ENCODE measurements around the gene MYOD1. TPM values are rescaled to one million over a fixed set of nuclear protein-coding genes. Genes with fewer than 3 reads are reported as not detected.

Gene MYOD1
- total RNA-seq, 2 experiments from 2014 or later: not detected

DNA sequence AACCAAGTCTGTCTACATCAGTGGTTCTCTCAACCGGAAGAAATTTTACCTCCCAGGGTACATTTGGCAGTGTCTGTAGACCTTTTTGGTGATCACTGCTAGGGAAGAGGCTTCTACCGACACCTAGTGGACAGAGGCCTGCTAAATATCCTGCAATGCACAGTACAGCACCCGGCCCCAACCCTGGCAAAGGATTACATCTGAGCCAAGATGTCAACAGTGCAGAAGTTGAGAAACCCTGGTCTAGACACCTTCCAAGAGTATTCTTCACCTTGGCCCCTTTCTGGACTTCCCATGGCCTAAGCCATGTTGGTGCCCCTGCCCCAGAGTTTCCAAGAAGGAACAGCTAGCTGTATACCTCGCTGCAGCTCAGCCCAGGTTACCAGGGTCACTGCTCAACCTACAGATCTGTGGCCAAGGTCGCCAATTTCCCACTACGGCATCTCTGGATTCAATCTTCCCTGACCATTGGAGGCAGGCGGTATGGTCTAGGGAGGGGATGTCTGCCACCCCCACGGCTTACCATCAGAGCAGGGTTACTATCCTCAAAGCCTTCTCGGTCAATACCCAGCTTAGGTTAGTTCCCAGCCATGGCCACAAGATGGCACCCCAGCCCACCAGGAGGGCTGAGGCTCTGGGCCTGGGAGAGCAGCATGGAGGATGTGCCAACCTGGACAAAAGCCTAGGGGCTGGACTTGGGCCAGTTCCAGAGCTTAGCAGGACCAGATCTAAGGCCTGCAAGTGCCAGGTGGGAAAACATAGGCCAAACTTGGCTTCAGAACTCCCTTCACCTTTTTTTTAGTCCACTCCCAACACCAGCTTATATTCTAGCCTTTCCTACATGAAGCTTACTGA lies 11.5 kb downstream of the MYOD1 start:
- POLR2A ChIA-PET: interaction anchor here (0.9 kb wide), 1 partner anchor 248 kb away, joined by 3 read pairs; no protein-coding TSS in a partner anchor

DNA sequence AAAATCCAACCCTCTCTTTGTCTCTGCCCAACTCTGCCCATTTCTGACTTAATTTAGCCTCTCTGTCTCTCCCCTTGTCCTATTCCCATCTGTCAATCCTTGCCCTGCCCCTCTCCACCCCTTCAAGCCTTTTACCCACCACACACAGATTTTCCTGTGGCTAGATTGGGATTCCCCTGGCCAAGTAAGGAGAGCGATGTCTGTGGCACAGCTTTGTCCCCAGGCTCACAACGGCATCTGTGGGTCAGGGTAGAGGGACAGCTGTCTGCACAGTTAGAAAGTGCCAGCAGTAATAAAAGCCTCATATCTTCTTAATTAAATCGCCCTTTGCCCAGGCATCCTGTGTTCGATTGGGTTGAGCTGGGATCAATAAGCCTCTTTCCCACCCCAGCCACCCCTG lies 13.9 kb downstream of the MYOD1 start:
- ChIA-PET POLR2A (no interaction called here), CTCF (interaction anchor here (2.0 kb wide), 1 partner anchor 245 kb away, joined by 8 read pairs; no protein-coding TSS in a partner anchor)

More for the DNA sequence above, 11.5 kb downstream of the MYOD1 start:
- CTCF ChIA-PET: interaction anchor here (0.7 to 2.3 kb wide), 16 partner anchors 9 to 385 kb away, joined by 3 to 22 read pairs (median 4); no protein-coding TSS in a partner anchor

DNA sequence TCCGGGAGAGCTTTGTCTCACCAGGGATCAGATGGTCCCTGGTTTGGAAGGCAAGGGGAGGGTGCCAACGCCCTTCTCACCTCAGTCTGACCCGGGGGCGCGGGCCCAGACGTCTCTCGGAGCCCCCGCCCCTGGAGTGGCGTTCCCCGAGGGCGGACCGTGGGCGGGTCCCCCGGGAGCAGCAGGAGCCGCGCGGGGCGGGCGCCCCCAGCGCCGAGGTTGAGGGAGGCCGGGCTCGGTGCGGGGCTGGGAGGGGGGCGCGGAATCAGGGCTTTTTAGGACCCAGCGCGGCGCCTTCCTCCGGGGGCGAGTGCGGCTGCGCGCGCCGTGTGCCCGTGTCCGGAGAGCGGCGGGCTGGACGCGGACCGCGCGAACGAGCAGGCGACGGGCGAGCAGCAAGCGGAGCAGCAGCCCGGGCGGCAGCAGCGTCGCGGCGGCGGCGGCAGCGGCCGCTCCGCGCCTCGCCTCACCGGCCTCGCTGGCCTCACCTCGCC lies 15.1 kb downstream of the MYOD1 start, which contains the start of gene KCNC1:
TSS of gene KCNC1 (plus strand) at position 364 of the 494 bp plus-strand sequence. CDS start 1,222 bp downstream, outside the sequence.
- POLR2A ChIA-PET: interaction anchor here (1.3 kb wide), 1 partner anchor 13 kb away, joined by 4 read pairs; no protein-coding TSS in a partner anchor

DNA sequence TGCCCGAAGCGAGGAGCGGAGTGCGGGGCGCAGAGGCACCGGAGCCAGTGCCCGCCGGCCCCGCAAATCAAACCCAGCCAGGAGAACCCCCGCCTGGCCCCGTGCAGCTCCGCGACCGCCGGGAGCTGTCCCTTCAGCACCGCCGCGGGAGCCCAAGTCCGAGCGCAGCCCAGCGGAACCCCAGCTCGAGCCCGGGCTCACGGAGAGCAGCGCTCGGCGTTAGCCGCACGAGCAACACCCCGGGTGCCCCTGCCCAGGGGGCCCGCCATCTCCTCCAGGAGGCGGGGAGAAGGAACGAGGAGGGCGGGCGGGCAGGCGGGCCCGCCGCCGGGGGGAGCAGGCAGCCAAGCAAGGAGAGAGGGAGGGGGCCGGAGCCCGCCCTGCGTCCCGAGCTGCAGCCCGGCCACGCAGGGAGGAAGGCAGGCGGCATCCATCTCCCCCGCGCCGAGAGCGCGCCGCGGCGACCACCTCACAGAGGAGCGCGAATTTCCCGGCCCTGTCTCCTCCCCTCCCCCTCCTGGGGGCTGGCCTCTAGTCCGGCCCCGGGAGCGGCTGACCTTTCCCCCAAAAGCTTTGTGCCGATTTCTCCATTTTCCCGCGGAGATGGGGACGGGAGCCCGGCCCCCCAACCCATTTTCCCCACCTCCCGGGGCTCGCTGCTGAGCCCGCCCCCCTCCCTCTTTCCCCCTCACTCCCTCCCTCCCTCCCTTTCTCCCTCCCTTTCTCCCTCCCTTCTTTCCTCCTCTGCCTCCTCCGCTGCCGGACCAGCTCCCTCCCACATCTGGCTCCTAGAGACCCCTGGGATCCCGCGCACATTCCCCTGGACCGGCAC lies 15.8 kb downstream of the MYOD1 start:
- POLR2A ChIA-PET: interaction anchor here (1.3 kb wide), 1 partner anchor 13 kb away, joined by 4 read pairs; no protein-coding TSS in a partner anchor
- CTCF ChIA-PET: interaction anchor here (1.1 kb wide), 1 partner anchor 14 kb away, joined by 3 read pairs; no protein-coding TSS in a partner anchor

More for the DNA sequence above, 15.1 kb downstream of the MYOD1 start, which contains the start of gene KCNC1:
- CTCF ChIA-PET: interaction anchor here (2.0 kb wide), 1 partner anchor 244 kb away, joined by 8 read pairs; no protein-coding TSS in a partner anchor

DNA sequence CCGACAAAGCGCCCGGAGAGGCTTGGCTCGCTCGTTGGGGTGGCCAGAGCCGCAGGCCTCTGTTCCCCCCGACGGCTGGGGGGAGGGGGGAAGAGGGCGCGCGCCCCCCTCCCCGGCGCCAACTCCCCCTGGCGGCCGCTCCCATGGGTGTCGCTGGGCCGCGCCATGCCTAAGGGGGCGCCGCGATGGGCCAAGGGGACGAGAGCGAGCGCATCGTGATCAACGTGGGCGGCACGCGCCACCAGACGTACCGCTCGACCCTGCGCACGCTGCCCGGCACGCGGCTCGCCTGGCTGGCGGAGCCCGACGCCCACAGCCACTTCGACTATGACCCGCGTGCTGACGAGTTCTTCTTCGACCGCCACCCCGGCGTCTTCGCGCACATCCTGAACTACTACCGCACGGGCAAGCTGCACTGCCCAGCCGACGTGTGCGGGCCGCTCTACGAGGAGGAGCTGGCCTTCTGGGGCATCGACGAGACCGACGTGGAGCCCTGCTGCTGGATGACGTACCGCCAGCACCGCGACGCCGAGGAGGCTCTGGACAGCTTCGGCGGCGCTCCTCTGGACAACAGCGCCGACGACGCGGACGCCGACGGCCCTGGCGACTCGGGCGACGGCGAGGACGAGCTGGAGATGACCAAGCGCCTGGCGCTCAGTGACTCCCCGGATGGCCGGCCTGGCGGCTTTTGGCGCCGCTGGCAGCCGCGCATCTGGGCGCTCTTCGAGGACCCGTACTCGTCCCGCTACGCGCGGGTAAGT lies 16.6 kb downstream of the MYOD1 start:
- POLR2A ChIA-PET: no interaction called here
- CTCF ChIA-PET: interaction anchor here (1.1 kb wide), 1 partner anchor 15 kb away, joined by 3 read pairs; no protein-coding TSS in a partner anchor

DNA sequence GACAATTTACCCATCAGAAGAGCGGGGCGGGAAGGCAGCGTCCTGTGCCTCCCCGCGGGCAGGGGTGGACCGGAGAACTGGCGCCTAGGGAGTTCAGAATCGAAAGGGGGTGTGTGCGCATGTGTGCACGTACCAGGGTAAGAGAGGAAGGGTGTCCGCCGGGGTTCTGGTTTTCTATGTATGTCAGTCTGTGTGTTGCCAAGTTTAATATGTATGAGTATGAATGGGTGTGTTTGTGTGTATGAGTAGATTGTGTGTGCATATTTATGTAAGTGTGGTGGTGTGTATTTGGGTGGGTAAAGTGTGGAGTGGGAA lies 17.2 kb downstream of the MYOD1 start:
- ChIA-PET POLR2A (no interaction called here), CTCF (no interaction called here)

DNA sequence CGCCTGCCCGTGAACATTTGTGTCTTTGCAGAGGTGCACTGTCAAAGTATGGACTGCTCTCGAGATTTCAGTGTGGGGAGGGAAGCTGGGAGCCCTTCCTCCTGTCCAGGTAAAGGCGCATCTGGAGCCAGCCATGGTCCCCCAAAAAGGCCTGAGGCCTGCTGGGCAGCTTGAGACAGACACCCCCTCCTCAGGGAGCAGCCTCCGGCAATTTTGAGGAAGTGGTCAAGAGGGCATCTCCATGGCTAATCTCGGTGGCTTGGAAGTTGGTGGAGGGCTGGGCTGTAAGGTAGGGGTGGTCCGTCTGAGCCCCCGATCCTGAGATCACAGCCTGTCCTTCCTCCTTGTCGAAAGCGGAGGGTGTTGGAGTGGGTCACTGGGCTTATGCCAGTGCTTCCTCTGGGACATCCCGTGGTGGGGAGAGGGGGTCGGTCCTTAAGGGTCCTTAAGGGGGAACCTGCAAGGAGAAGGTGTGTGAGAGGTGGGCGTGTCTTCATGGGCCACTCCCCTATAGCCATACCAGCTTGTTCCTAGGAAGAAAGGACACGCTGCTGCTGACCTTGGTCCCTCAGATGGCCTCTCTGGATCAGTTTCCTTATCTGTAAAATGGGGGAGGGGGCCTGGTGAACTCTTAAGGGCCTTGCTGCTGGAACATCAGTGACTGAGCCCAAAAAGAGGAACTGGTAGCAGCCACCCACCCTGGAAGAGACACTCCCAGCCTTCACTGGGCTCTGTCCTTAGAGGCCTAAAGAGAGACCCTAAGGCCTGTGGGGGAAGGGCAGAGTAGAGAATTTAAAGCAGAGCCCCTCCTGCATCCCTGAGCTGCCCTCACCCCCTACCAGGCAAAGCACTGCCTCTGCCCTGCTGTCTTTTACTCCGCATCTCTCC lies 17.8 kb downstream of the MYOD1 start:
- POLR2A ChIA-PET: no interaction called here

DNA sequence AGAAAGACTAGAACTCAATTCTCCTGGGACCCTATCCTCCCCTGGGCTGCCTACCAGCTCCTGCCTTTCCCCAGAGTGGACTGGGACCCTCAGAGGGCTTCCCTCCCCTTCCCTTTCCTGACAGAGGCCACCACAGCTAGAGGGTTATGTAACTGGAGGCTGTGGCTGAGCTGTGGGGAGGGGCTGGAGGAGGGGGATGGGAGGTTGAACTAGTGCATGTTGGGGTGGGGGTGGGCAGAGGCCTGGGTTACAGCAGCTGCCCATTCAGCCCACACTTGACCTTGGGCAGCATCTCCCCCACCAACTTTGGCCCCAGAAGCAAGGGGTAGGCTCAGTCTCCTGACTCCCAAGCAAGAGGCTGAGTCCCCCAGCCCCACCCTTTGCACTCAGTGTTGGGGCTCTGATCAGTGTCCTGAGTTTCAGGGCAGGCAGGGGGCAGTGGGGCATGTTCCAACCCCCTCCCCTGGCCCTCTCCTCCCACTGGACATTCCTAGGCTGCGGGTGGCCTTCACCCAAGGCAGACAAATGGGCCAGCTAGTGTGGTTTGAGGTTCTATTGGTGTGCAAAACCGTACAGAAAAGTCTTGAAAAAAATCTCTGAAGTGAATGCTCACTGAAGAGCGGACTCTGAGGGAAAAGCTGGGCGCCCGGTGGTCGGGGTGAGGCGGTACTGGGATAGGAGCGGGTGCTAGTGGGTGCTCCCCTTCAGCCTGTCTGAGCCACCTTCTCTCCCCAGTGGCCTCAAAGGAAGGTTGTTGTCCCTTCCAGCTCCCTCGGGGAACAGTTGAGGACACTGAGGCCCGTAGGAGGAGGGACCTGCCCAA lies 19.0 kb downstream of the MYOD1 start:
- ChIA-PET POLR2A (no interaction called here), CTCF (no interaction called here)

More for the DNA sequence above, 17.8 kb downstream of the MYOD1 start:
- CTCF ChIA-PET: interaction anchor here (0.6 kb wide), 1 partner anchor 80 kb away, joined by 3 read pairs; no protein-coding TSS in a partner anchor

DNA sequence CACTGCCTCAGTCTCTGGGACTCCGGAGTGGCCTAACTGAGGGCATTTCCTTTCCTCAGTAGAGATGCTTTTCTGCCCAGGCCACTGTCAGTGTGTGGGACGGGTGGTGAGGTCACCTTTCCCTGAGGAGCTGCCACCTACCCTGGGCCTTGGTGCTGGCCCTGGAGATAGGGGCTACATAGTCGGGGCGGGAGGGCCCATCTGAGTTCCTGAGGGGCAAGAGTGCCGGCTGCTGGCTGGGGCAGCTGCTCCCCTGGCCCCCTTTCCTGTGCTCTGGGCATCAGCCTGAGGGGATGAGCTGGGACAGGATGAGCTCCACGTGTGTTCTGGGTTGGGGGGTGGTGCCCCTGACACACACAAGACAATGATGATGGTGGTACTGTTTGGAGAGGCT lies 20.6 kb downstream of the MYOD1 start:
- CTCF ChIA-PET: no interaction called here
- POLR2A ChIA-PET: no interaction called here

DNA sequence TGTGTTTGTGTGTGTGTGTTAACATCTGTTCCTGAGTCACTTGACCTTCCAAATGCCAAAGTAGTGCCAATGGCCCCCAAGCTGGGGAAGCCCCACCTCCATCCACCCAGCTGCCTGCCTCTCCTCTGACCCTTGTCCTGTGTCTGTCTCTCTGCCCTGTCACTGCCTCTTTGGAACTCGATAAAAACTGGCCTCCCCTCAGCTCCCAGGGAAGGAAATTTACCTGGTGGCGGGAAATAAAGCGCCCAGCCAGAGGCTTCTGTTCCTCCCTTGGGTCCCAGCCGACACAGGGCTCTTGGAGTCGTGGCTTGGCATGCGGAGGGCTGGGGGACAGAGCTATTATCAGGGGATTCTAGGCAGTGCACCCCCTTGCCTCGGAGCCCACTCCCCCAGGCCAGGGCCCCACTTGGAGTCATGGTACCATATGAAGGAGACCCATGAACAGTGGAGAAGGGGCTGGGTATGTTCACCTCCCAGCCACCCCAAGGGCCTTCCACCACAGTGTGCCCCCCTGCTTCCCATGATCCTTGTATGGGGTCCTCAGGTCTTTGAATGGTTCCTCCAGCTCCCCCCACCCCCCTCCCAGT lies 21.4 kb downstream of the MYOD1 start:
- ChIA-PET CTCF (interaction anchor here (1.3 kb wide), 1 partner anchor 10 kb away, joined by 7 read pairs; no protein-coding TSS in a partner anchor), POLR2A (no interaction called here)

DNA sequence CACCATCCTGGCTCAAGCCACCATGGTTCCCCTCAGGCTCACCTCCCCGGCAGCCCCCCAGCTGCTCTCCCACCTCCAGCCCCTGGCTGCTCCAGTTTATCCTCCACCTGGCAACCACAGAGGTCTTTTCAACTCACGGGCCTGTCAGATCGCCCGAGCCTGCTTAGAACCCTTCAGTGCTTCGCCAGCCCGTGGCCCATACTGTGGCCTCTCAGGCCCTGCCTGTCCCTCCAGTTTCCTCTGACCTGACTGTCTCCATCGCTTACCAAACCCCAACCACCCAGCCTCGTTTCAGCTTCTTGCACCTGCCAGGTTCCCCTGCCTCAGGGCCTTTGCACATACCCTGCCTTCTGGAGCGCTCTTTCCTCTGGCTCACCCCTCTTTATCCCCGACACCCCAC lies 22.1 kb downstream of the MYOD1 start:
- ChIA-PET CTCF (interaction anchor here (1.3 kb wide), 1 partner anchor 11 kb away, joined by 7 read pairs; no protein-coding TSS in a partner anchor), POLR2A (no interaction called here)

DNA sequence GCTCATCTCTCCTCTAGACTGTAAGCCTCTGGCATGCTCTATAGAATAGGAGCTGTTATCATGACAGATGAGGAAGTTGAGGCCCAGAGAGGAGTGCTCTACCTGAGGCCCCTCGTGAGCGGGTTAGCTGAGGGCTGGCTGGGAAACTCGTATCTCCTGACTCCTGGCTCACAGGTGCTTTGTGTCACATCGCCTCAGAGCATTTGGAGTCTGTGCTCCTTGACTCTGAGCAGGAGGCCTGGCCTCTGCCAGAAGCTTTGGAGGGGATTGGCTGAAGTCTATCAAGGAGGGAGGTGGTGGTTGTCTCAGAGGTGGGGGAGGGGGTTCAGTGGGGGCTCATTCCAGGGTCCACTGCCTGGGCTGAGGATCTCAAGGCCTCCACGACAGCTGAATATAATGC lies 22.6 kb downstream of the MYOD1 start:
- CTCF ChIA-PET: interaction anchor here (1.3 kb wide), 1 partner anchor 12 kb away, joined by 7 read pairs; no protein-coding TSS in a partner anchor
- POLR2A ChIA-PET: no interaction called here

DNA sequence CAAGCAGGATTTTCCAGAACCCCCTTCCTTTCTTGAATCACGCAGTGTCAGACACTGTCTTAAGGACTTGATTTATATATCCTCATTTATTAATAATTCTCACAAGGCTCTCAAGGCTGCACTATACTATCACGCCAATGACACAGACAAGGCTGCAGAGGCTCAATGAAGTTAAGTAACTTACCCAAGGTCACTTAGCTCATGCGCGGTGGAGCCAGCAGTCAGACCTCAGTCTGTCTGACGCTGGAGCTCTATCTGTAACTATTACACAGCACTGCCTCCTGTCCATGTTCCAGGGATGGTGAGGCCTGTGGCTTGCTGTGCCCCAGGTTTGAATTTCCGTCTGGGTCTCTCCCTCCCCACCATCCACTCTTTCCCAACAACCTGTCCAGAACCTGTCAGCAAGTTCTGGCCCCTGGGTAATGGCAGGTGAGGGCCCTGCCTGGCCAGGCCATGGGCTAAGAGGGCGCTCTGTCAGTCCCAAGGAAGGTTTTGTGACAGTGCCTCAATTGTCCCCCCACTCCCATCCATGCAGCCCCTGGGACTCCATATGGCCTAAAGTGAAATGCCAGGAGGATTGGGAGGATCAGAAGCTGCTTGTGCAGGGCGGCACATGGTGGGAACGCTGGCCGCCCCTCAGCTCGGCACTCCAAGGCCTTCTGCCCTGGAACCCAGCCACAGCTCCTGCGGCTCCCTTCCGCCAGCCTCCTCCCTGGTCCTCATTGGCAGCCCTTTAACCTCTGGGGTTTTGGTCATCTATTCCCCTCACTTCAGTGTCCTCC lies 23.8 kb downstream of the MYOD1 start:
- POLR2A ChIA-PET: no interaction called here

DNA sequence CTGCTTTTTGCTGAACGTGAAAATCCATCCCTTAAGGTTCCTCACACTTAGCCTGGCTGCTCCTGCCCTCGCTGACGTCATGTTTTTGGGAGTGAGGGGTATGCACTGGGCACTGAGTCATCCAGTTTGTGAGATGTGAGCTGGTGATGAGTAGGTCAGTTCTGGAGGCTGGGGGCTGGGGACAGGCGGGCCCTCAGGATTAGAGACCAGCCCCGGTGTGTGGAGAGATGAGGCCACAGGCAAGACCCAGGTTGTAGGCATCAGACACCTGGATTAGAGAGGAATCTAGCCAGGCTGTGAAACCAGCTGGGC lies 24.4 kb downstream of the MYOD1 start:
- CTCF ChIA-PET: no interaction called here
- POLR2A ChIA-PET: no interaction called here

More for the DNA sequence above, 23.8 kb downstream of the MYOD1 start:
- CTCF ChIA-PET: interaction anchor here (1.2 kb wide), 1 partner anchor 12 kb away, joined by 3 read pairs; no protein-coding TSS in a partner anchor

DNA sequence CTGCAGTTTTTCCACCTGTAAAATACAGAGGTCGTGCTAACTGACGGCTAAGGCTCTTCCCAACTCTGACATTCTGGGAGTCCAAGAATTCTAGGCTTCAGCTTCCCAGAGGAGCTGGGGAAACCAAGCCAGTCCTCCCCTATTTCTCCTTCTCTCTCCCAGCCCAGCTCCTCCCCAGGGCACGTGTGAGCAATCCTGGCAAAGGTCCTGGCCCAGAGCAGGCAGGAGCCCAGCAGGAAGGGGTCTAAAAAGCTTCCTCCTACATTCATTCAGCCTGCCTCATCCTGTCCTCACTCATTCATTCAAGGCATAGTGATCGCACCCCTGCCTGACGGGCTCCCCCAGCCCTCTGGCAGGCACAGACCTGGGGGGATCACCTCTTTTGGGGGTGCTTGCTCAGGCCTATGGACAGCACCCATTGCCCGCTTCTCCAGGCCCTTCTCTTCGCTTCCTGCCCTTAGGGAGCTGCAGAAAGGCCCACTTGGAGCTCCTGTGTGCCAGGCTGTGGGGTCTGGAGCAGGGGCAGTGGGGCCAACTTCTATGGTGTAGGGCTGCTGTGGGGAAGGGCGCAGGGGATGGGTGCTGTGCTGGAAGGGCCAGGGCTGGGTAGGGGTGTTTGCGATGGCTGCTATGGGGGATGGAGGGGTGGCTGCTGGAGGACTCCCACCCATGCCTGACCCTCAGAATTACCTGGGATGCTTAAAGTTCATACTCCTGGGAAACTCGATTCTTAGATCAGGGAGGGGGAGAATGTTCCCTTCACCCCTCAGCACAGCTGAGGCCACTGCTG lies 25.0 kb downstream of the MYOD1 start:
- ChIA-PET POLR2A (no interaction called here), CTCF (no interaction called here)

Measured in activated CD8-positive, alpha-beta memory T cell treated with anti-CD3 and anti-CD28 coated beads for 36 hours (primary cell).